HPDE6-E6E7 (cell line): Measurements from ENCODE around the gene PLEKHG2.
"Not testable (repeated sequence)": the region's sequence is repeated elsewhere in the genome, so short reads cannot be mapped to it uniquely, and the experiment has no call there.

Experiments
- DNase-seq: peaks from one replicate; pipeline ENCODE4 v3.0.0; 2011; ENCODE audit warnings: missing footprints; ENCODE audit errors: extremely low spot score

Gene PLEKHG2, protein sequence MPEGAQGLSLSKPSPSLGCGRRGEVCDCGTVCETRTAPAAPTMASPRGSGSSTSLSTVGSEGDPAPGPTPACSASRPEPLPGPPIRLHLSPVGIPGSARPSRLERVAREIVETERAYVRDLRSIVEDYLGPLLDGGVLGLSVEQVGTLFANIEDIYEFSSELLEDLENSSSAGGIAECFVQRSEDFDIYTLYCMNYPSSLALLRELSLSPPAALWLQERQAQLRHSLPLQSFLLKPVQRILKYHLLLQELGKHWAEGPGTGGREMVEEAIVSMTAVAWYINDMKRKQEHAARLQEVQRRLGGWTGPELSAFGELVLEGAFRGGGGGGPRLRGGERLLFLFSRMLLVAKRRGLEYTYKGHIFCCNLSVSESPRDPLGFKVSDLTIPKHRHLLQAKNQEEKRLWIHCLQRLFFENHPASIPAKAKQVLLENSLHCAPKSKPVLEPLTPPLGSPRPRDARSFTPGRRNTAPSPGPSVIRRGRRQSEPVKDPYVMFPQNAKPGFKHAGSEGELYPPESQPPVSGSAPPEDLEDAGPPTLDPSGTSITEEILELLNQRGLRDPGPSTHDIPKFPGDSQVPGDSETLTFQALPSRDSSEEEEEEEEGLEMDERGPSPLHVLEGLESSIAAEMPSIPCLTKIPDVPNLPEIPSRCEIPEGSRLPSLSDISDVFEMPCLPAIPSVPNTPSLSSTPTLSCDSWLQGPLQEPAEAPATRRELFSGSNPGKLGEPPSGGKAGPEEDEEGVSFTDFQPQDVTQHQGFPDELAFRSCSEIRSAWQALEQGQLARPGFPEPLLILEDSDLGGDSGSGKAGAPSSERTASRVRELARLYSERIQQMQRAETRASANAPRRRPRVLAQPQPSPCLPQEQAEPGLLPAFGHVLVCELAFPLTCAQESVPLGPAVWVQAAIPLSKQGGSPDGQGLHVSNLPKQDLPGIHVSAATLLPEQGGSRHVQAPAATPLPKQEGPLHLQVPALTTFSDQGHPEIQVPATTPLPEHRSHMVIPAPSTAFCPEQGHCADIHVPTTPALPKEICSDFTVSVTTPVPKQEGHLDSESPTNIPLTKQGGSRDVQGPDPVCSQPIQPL (N-terminal part only)

DNA sequence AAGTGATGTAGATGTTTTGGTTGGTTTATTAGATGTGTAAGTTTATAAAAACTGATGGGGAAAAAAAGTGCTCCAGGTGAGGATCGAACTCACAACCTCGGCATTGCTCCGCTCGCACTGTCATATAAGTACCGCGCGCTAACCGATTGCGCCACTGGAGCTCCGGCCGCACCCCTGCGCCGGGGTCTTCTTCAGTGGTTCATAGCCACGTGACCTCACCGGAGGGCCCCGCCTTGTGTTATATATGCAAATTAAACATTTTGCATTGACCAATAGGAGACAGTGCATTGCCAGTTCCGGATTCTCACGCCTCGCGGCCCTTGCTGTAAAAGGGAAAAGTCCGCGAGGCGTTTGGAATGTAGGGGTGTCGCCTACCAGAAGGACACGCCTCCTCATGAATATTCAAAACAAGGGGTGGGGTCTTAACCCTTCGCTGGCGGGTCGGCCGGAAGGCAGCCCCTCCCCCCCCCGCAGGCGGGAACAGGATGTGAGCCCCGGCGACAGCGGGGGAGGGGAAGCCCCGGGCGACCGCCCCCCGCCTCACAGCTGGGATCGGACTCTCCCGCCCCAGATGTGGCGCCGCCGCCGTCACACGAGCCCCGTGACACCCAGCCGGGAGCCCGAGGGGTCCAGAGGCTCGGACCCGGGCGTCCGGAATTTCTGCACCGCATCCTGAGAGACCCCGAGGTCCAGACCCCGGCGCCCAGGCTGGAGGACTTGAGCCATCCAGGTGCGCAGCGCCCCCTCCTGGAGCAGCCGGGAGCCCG is at the start of gene PLEKHG2:
Gene PLEKHG2, plus strand, starts transcription at position 570 of the 767 bp plus-strand sequence. CDS start 1,418 bp downstream, outside the sequence.
- DNase-seq, result no peak

DNA sequence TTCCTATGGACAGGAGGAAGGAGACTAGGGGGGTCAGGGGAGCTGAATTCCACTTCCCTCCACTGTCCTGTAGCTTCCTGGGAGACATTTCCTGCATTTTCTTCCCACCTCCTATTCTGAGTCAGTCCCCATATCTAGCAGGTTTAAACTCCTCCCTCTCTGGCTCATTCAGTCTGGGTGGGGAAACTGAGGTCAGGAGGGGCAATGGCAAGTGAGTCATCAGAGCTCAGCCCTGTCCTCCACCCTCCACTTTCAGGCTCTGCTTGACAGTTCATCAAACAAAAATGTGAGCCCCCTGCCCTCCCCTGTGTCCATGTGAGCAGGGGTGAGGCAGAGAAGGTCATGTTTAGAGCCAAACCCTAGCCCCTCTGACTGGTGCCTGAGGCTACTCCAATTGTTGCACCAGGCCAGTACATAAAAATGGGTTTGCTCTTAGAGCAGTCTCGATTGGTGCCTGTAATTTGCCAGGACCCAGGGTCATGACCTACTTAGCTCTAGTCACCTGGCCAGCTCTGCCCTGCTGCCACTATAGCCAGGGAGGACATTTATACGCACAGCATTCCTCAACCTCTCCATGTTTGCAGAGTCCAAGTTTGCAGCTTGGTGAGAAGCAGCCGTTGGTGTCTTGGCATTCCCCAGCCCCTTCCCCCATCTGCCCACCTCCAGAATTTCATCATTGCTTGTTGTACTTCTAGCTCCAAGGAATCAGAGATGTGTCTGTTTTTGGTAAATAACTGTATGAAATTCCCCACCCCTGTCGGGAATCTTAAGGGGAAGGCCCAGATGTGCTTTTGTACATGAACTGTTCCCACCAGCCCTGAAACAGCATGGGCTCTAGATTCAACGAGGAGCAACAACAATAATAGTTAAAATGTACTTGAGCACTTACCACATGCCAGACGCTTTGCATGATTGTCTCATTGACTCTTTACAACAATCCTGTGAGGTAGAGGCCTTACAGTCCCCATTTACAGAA is 49.5 kb upstream of the PLEKHG2 start:
- DNase-seq, result no peak

DNA sequence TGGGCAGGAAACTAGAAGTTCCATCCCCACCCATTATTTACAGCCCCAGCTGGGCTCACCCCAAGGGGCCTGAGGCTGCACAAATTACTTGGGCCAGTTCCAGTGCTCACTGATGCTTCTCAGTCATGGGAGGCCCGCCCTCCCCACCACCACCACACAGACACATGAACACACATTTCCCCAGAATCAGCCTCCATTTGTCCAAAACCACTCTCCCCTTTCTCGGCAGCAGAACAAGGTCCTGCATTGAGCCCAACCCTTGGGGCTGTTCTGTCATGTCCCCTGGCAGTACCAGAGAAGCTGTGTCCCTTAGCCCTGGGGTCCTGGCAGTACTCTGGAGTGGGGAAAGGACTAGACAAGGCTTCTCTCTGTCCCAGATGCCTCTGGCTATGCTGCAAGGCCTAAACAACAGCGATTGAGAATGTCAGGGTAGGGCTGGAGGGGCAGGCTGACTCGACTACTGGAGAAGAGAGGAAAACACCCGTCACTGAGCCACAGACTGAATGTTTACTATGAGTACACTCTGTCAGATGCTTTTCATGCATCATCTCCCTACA is 48.5 kb upstream of the PLEKHG2 start:
- no peak for DNase-seq

DNA sequence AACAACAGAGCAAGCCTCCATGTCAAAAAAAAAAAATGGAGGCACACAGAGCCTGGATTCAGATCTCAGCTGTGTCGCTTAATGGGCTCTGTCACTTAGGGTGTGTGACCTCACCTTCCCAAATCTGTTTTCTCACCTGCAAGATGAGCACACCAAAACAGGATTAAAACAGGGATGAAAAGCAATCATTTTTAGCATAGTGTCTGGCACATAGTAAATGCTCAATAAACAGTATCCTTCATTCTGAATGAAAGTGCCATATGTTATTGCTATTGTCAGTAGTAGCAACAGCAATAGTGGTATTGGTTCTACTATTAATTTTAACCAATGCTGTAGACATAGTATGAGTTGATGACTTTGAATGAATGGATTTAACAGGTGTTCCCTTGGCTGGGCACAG is 46.9 kb upstream of the PLEKHG2 start:
- no peak for DNase-seq

DNA sequence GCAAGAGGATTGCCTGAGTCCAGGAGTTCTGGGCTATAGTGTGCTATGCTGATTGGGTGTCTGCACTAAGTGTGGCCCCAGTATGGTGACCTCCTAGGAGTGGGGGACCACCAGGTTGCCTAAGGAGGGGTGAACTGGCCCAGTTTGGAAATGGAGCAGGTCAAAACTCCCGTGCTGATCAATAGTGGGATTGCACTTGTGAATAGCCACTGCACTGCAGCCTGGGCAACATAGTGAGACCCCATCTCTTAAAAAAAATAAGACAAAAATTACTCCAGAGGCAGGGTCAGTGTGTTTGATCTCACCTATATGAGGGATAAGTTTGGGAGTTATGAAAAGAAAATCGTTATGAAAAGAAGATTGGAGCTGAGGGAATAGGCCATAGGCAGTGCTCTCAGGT is 43.3 kb upstream of the PLEKHG2 start:
- no peak for DNase-seq

DNA sequence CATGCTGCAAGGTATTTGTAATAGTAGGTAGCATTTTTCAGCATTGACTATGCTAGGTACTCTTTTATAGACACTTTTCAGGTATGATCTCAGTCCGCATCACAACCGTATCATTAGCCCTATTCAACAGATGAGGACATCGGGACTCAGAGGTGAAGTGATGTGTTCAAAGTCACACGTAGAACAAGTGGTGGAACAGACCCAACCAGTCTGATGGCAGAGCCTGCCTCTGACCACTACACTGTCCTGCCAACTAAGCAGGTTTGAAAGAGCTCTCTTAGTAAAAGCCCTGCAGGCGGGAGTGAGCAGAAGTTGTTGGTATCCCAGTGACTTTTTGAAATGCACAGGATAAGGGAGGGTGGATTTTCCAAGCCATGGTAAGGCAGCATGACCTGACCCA is 41.7 kb upstream of the PLEKHG2 start:
- DNase-seq, result no peak

DNA sequence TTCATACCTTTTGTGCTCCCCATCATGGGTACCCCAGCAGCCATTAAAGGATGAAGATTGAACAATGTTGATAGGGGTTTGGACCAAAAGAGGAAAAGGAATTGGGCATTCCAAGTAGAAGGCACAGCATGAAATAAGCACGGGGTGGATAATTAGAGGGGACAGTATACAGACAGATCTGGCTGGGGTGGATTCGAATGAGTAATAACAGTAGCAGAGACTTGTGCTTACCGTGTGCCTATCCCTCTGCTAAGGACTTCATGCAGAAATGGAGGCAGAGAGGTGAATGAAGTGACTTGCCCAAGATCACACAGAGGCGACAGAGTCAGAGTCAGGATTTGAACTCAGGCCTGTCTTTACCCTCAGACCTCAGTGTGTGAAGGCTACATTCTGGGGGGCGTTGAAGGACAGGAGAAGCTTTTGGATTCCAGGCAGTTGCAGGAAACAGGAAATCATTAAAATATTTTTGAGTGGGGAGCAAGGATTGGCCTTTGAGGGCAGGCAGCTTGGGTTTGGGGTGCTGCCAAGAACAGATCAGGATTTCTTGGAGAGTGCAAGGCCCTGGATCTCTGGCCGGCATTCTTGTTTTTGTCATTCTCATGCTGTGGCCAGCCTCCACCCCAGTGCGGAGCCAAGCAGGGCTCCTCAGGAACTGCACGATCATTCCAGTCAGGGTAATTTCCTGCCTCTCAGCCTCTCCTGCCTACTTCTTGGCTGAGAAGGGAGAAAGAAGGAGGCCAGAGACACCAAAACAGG is 40.2 kb upstream of the PLEKHG2 start:
- no peak for DNase-seq

DNA sequence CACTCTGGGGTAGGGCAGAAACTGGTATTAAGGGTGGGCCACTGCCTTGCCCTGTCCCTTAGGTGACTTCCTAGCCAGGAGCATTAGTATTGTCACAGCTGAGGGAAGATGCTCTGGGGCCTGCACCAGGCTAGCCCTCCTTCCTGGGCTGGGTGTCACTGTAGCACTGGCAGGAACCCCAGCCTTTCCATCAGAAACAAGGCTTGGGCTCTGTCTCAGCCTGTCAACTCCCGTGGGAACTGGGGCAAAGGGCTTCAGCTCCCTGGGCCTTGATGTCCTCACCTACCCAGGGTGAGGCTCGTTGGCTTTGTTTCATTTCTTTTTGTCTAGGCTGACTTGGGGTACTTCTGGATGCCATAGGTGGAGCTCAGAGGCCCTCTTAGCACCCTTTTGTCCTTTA is 39.5 kb upstream of the PLEKHG2 start:
- DNase-seq, result no peak

DNA sequence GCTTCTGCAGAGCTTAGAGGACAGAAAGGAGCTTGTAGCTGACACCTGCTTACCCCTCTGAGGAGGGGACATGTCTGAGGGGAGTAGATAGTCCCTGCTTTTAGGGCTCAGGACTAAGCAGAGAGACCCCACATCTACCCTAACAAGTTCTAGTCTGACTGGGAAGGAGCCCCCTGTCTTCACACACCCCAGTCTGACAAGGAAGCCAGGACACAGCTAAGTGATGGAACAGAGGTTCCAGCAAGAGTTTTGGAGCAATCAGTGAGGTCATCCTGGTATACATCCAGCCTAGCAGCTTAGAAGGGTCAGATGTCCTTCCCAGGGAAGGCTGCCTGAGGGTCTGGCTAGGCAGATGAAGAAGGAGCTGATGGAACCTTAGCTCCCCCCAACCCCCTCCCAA is 36.5 kb upstream of the PLEKHG2 start:
- no peak for DNase-seq

DNA sequence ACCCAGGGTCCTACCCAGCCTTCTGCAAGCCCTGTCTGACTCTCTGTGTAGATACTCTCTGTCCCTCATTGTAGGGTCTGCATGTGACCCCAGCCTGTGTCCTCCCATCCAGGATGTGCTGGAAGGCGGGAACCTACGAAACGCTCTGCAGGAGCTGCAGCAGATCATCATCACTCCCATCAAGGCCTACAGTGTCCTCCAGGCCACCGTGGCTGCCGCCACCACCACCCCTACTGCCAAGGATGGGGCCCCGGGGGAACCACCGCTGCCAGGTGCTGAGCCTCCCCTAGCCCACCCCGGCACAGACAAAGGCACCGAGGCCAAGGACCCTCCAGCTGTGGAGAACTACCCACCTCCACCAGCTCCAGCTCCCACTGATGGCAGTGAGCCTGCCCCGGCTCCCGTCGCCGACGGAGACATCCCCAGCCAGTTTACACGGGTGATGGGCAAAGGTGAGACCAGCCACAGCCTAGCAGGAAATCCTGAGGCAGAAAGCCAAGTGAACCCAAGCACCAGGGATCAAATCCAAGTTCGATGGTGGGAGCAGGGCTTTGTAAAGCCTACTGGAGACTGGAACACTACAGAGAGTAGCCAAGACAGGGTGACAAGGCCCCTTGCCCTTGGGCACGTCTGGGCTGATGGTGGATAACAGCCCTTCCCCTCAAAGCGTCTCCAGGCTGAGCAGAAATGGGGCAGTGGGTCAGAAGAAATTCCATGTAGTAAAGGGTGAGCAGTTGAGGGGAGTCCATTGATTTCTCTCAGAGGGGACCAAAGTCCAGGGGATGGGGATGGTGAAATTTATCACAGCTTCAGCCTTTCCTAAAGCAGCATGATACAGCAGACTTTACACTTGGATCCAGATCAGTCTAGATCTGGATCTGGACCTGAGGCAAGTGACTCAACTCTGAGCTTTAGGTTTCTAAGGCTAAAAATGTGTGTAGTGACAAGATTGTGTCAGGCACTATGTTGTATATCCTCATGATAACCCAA is 34.8 kb upstream of the PLEKHG2 start:
- DNase-seq, result no peak

DNA sequence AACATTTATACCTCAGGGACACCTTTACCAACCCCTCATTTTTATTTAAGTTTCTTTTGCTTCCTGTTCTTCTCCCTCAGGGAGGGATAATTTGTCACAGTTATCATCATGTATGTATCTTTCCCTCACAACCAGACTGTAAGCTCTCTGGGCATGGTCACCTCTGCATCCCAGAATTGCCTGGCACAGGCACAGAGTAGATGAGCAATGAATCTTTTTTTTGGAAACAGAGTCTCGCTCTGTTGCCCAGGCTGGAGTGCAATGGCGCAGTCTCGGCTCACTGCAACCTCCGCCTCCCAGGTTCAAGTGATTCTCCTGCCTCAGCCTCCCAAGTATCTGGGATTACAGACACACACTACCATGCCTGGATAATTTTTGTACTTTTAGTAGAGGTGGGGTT is 33.1 kb upstream of the PLEKHG2 start:
- not testable (repeated sequence) for DNase-seq

DNA sequence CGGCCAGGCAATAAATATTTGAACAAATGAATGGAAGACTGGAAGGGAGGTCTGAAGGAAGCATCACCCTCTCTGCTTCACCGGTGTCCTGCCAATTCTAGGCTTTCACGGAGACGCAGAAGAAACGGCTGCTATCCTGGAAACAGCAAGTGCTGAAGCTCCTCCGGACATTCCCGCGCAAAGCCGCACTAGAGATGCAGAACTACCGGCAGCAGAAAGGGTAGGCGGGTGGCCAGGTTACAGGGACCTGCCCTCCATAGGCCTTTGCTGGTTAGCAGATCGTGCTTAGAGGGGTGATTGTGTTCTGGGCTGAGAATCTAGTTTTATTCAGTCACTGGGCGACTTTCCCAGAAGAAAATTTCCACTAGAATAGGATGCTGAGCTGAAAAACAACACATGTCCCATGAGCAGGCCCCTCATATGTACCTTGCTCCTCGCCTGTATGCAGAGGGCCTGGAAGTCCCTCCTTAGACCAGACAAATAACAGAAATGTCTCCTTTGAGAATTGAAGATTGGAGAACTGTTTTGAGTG is 32.5 kb upstream of the PLEKHG2 start:
- no peak for DNase-seq

DNA sequence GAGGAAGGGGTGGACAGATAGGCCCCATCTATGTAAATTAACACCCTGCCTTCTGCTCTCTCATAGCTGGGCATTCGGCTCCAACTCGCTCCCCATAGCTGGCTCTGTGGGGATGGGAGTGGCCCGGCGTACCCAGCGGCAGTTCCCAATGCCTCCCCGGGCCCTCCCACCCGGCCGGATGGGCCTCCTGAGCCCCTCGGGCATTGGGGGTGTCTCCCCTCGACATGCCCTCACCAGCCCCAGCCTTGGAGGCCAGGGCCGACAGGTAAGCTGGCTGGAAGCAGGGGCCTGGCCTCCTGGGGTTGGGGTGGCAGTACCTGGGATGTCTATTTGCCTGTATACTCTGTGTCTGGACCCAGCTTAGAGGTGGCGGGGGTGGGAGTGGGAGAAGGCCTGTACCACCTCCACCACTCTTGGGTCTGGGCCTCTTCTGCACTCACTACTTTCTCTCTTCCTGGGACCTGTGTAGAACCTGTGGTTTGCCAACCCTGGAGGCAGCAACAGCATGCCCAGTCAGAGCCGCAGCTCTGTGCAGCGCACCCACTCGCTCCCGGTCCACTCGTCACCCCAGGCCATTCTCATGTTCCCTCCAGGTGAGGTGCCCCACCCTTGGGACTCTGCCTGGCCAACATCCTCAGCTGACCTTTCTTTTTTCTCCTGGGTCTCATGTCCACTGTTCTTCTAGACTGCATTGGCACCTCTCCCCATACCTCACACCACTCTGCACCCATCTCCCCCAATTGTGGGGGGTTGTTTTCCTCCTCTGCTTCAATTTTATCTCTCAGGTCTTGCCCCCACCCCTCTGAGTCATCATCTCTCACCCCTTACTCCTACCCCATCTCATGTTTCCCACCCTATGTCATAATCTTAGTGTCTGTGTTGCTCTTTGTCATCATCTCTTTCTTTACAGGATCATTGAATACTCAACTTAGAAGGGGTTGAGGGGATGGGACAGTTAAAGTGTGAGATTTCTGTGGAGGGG is 31.7 kb upstream of the PLEKHG2 start:
- no peak for DNase-seq

DNA sequence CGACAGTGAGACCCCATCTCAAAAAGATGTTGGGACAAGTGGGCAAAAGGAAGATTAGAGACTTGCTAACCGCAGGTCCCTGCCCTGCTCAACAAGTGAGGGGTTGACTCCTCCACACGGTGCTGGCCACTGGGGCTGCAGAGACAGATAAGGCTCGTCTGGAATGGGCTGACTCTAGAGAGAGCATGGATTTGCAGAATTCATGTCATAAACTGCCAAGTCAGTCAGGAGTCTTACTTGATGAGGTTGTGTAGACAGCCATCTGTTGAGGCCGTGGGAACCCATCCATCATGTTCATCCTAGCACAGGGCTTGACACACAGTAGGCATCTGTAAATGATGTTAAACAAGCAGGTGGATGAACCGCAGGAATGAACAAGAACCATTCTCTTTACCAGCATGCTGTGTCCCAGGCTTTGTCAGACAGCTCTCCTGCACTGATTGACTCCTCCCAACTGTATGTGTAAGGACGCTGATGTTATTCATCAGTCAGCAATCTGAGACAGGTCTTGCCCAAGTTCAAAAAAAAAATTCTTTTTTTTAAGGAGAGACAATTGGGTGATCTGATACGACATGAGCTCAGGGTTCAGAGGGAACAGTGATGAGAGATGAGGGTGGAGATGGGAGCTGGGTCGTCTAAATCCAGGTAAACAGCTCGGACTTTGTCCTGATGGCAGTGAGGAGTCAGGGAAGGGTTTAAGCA is 30.4 kb upstream of the PLEKHG2 start:
- no peak for DNase-seq

DNA sequence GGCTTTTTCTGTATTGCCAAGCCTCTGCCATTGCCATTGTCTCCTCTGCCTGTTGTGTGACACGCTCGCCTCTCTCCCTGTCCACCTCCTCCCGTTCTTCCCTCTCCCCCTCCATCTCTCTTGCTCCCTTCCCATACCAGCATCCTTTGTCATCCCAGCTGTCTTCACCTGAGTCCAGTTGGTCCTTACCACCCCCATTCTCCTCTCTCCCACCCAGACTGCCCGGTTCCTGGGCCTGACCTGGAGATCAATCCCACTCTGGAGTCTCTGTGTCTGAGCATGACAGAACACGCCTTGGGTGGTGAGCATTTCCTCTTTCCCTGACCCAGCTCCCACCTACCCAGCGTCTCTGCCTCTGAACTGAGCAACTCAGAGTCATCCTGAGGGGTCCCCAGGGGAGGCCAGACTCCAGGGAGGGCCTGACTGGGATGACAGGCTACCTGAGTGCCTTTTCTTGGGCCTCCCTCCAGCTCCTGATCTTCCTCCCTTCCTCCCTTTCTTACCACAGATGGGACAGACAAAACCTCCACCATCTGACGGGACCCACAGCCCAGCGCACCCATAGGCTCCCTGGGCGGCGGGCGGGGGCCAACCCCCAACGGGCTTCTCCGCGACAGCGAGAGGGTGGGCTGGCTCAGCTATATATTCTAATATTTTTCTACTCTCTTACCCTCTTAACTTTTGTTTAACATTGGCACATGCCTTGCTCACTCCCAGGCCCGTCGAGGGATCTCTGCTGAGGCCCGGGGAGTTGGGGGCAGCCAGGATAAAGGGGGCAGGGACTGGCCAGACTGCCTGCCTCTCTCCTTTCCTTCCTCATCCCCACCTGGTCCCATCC is 29.3 kb upstream of the PLEKHG2 start:
- no peak for DNase-seq
